ENCODE measurements around the gene CDS2. TPM values are rescaled to one million over a fixed set of nuclear protein-coding genes. Genes with fewer than 3 reads are reported as not detected.

Gene CDS2
- total and polyA plus RNA-seq, 7 donors = 1.8 to 49.0 (median 30.0) TPM

DNA sequence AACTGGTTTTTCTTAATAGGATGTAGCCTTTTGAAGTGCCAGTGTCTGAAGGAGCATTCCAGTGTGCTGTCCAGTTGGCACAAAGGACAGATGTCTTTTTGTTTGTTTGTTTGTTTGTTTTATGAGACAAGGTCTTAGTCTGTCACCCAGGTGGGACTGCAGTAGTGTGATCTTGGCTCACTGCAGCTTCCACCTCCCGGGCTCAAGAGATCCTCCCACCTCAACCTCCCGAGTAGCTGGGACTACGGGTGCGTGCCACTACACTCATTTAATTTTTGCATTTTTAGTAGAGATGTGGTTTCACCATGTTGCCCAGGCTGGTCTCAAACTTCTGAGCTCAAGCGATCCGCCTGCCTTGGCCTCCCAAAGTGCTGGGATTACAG, 27.7 kb downstream of the CDS2 start:
- WGBS, 2 donors = 95 to 98% methylated on average over 6 of the region's 6 CpGs
- Histone ChIP-seq H3K27me3 (no peaks in the 10 kb centered on the region), H3K4me1 (peaks cover 0 to 62% (median 36%) of the 10 kb centered on the region in 4 donors), H3K9me3 (no peaks in the 10 kb centered on the region), H3K36me3 (no peaks in the 10 kb centered on the region), H3K27ac (no peak overlapping the region), H3K4me3 (no peak overlapping the region)
- DNase-seq = no peak
- TF ChIP-seq, protein P1, sequence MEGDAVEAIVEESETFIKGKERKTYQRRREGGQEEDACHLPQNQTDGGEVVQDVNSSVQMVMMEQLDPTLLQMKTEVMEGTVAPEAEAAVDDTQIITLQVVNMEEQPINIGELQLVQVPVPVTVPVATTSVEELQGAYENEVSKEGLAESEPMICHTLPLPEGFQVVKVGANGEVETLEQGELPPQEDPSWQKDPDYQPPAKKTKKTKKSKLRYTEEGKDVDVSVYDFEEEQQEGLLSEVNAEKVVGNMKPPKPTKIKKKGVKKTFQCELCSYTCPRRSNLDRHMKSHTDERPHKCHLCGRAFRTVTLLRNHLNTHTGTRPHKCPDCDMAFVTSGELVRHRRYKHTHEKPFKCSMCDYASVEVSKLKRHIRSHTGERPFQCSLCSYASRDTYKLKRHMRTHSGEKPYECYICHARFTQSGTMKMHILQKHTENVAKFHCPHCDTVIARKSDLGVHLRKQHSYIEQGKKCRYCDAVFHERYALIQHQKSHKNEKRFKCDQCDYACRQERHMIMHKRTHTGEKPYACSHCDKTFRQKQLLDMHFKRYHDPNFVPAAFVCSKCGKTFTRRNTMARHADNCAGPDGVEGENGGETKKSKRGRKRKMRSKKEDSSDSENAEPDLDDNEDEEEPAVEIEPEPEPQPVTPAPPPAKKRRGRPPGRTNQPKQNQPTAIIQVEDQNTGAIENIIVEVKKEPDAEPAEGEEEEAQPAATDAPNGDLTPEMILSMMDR (IDR thresholded peaks at IDR 0.05) = no peak
- TF ChIP-seq EP300 (IDR thresholded peaks at IDR 0.05) (no peak), POLR2A (IDR thresholded peaks at IDR 0.05) (no peak), POLR2AphosphoS5 (IDR thresholded peaks at IDR 0.05) (no peak)
- intact Hi-C loops (cut with DNase I) = no loop called here

DNA sequence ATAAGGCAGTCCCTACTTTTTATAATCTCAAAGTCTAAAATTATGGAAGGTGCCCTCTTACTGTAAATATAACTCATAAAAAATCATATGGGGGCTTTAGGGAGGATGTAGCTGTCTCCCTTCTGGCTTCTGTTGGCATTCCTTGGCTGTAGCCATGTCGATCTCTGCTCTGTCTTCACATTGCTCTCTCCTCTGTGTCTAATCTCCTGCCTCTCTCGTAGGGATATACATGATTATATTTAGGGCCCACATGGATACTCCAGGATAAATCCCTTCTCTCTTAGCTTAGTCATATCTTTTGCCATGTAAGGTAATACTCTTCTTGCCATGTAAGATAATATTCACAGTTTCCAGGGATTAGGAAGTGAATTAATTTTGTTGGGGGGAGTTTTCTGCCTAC, 28.6 kb downstream of the CDS2 start:
- H3K4me1 ChIP-seq = peaks cover 0 to 56% (median 30%) of the 10 kb centered on the region in 4 donors

DNA sequence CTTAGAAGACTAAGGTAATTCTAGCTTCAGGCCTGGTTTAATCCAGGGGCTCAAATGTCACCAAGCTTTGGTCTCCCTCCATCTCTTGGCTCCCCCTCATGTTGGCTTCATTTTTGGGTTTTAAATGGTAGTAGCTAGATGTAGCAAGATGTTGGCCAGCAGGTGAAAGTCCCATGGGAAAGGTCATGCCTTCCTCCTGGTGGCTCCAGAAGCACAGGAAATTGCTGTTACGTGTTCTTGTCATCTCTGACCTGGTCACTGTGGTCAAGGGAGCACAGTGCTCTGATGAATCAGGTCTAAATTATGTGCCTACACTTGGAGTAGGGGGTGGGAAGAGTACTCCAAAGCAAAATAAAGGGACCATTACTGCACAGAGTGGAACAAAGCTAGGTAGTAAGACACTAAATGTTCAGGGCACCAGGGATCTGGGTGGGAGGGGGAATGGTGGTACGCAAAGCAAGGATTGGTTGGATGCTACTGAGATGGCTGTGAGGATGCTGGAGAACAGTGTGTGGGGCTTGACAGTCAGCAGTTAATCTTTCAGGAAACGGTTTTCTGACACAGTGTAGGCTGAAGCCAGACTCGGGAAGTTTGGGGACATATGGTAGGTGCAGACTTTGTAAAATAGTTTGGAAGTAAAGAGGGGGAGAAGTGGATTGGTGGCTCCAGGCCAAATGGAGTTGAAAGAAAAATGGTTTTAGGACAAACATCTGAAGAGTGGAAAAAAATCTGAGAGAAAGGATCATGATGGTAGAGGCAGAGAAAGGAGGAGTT, 30.1 kb downstream of the CDS2 start:
- H3K36me3 ChIP-seq = no peaks in the 10 kb centered on the region
- 54 to 62% methylated on average over 4 of the region's 4 CpGs for WGBS, 2 donors
- DNase-seq = no peak
- H3K27me3 ChIP-seq = no peaks in the 10 kb centered on the region
- H3K4me1 ChIP-seq = peaks cover 0 to 47% (median 23%) of the 10 kb centered on the region in 4 donors
- TF ChIP-seq EP300 (IDR thresholded peaks at IDR 0.05) (no peak), POLR2AphosphoS5 (IDR thresholded peaks at IDR 0.05) (no peak), POLR2A (IDR thresholded peaks at IDR 0.05) (no peak)
- TF ChIP-seq, protein P1 (IDR thresholded peaks at IDR 0.05) = no peak
- intact Hi-C loops (cut with DNase I) = no loop called here
- no peak overlapping the region for H3K27ac ChIP-seq
- H3K9me3 ChIP-seq = no peaks in the 10 kb centered on the region
- no peak overlapping the region for H3K4me3 ChIP-seq

More for the DNA sequence above, 28.6 kb downstream of the CDS2 start:
- WGBS, 2 donors = 83 to 89% methylated on average over 2 of the region's 2 CpGs
- Histone ChIP-seq H3K9me3 (no peaks in the 10 kb centered on the region), H3K27ac (no peak overlapping the region), H3K4me3 (no peak overlapping the region), H3K27me3 (no peaks in the 10 kb centered on the region), H3K36me3 (no peaks in the 10 kb centered on the region)
- no peak for TF ChIP-seq EP300 (IDR thresholded peaks at IDR 0.05)
- TF ChIP-seq POLR2A (IDR thresholded peaks at IDR 0.05) = no peak
- TF ChIP-seq, protein P1 (IDR thresholded peaks at IDR 0.05) = no peak
- no peak for TF ChIP-seq POLR2AphosphoS5 (IDR thresholded peaks at IDR 0.05)
- DNase-seq = no peak
- intact Hi-C loops (cut with DNase I) = no loop called here

DNA sequence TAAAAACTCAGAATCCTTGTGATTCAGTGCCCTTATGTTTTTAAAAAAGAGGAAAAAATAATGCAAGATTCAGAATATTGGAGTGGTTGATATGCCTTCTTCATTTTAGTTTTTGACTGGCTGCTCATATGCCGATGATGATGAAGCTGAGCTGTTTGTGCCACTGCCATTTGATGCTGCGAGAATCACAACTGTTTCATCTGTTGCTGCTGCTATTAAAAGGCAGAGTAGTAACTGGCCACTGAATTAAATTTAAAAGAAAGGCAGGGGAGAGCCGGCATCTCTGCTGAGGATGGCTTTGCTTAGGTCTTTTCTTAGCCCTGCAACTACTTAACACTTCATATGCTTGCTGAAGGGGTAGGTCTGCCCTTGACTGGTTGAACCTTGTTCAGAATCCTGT, 33.1 kb downstream of the CDS2 start:
- no peaks in the 10 kb centered on the region for H3K27me3 ChIP-seq
- no peaks in the 10 kb centered on the region for H3K9me3 ChIP-seq
- TF ChIP-seq EP300 (IDR thresholded peaks at IDR 0.05) (no peak), POLR2A (IDR thresholded peaks at IDR 0.05) (no peak), POLR2AphosphoS5 (IDR thresholded peaks at IDR 0.05) (no peak)
- TF ChIP-seq, protein P1 (IDR thresholded peaks at IDR 0.05) = no peak
- intact Hi-C loops (cut with DNase I) = no loop called here
- H3K4me3 ChIP-seq = no peak overlapping the region
- DNase-seq = no peak
- H3K4me1 ChIP-seq = peaks cover 0 to 33% (median 17%) of the 10 kb centered on the region in 4 donors
- no peak overlapping the region for H3K27ac ChIP-seq
- no peaks in the 10 kb centered on the region for H3K36me3 ChIP-seq
- WGBS, 2 donors = 85 to 93% methylated on average over 3 of the region's 3 CpGs

Data from sigmoid colon (tissue), 7 donors.